22Rv1 (cell line): ENCODE results near the gene WSB1.

Experiments
- CTCF ChIP-seq: fragments of 450-650 bp; IDR thresholded peaks from 2 replicates; pipeline ENCODE4 v1.5.1; 2017; ENCODE audit warnings: mild to moderate bottlenecking
- ZFX ChIP-seq: fragments of 450-650 bp; IDR thresholded peaks from 2 replicates; pipeline ENCODE4 v1.6.1; 2017; ENCODE audit warnings: antibody characterized with exemption, borderline replicate concordance

DNA sequence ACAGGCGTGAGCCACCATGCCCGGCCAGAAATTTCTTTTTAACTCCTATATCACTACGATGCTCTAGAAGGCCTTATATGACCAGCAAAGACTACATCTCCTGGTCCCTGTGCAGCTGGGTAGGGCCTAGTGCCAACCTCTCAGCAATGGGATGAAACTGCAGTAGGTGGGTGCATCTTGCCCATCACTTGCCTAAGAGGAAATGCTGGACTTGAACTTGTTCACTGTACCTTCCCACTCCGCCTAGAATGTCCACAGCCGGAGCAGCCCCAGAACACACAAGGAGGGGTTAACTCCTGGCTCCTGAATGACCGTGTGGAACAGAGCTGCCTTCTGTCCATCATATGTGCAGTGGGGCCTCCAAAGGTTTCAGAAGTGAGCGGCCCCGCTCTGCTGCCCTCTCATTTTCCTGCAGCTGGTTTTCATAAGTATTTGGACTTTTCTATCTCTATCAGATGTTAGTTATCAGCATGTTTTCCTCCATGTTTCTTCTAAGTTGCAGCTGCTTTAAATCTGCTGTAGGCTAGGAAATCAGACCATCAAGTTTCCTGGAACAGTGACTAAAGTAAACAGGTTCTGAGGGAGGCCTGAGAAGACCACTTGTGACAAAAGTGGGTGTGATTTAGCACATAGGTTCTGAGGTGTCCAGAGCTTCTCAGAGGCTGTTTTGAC lies 52.5 kb downstream of the WSB1 start:
- TF ChIP-seq CTCF: no peak
- no peak for TF ChIP-seq ZFX
